HG02885 (cell line): ENCODE results near the gene SLFN5.
A peak's percentile ranks its signal among the peaks of the same experiment; 100 is the strongest.
"Not testable (repeated sequence)": the region's sequence is repeated elsewhere in the genome, so short reads cannot be mapped to it uniquely, and the experiment has no call there.

ENCODE experiments used
- ATAC-seq: cut with Tn5 transposase; IDR thresholded peaks from one replicate; pipeline ENCODE4 v1.9.1; 2021; ENCODE audit warnings: mild to moderate bottlenecking; ENCODE audit not compliant: unreplicated experiment, poor library complexity

Gene SLFN5

GRCh38 chr17:35241520-35241919, 1.4 kb upstream of the SLFN5 start:
- no peak for ATAC-seq

- peak; percentile 50 for ATAC-seq
Measured at GRCh38 chr17:35242158-35242804, 591 bp upstream of the SLFN5 start.

- no peak for ATAC-seq
Measured at GRCh38 chr17:35243561-35244340, 879 bp downstream of the SLFN5 start.

GRCh38 chr17:35244341-35245195, 1.7 kb downstream of the SLFN5 start:
- peak; percentile 48 for ATAC-seq

GRCh38 chr17:35245196-35245486, 2.3 kb downstream of the SLFN5 start:
- no peak for ATAC-seq

GRCh38 chr17:35252651-35253050, 9.8 kb downstream of the SLFN5 start:
- no peak for ATAC-seq

- ATAC-seq = no peak
Measured at GRCh38 chr17:35254107-35254773, 11.4 kb downstream of the SLFN5 start.

- ATAC-seq = no peak
Measured at GRCh38 chr17:35255316-35255715, 12.4 kb downstream of the SLFN5 start.

GRCh38 chr17:35256629-35257028, 13.8 kb downstream of the SLFN5 start:
- no peak for ATAC-seq

- no peak for ATAC-seq
Measured at GRCh38 chr17:35257208-35257659, 14.4 kb downstream of the SLFN5 start.

- no peak for ATAC-seq
Measured at GRCh38 chr17:35259001-35259400, 16.1 kb downstream of the SLFN5 start.

- ATAC-seq = no peak
Measured at GRCh38 chr17:35265071-35265470, 22.2 kb downstream of the SLFN5 start.

- no peak for ATAC-seq
Measured at GRCh38 chr17:35265566-35266141, 22.8 kb downstream of the SLFN5 start.

GRCh38 chr17:35274167-35275066, 31.5 kb downstream of the SLFN5 start:
- ATAC-seq = not testable (repeated sequence)

GRCh38 chr17:35278454-35278853, 35.6 kb downstream of the SLFN5 start:
- not testable (repeated sequence) for ATAC-seq

GRCh38 chr17:35278876-35279275, 36.0 kb downstream of the SLFN5 start:
- ATAC-seq = not testable (repeated sequence)

- ATAC-seq = no peak
Measured at GRCh38 chr17:35283767-35284166, 40.9 kb downstream of the SLFN5 start.

GRCh38 chr17:35284955-35285354, 42.1 kb downstream of the SLFN5 start:
- ATAC-seq = no peak

- peak; percentile 45 for ATAC-seq
Measured at GRCh38 chr17:35286120-35286781, 43.4 kb downstream of the SLFN5 start.
